Neural cell (in vitro differentiated cells): ENCODE measurements around the gene HAGHL. TPM values are rescaled to one million over a fixed set of nuclear protein-coding genes. Genes with fewer than 3 reads are reported as not detected.
A peak's percentile ranks its signal among the peaks of the same experiment; 100 is the strongest.

ENCODE experiments used
- H2AFZ ChIP-seq: fragments of 200-600, 300-800 bp; sonication (generic), shearing (Covaris generic); 2 replicates; pipeline ENCODE4 v1.6.0; 2014; ENCODE audit warnings: low read depth, mild to moderate bottlenecking, antibody characterized with exemption, low read length, moderate library complexity
- H3F3A ChIP-seq: fragments of 200-600 bp; shearing (Covaris generic); 2 replicates; pipeline ENCODE4 v1.6.1; 2016; ENCODE audit warnings: mild to moderate bottlenecking, moderate library complexity, mixed read lengths, antibody characterized with exemption, low read length; ENCODE audit not compliant: insufficient read depth, poor library complexity, severe bottlenecking
- H3K27ac ChIP-seq: fragments of 200-600, 300-800 bp; sonication (generic), shearing (Covaris generic); 2 replicates; pipeline ENCODE4 v1.5.1; 2014; ENCODE audit warnings: mild to moderate bottlenecking, low read length, moderate library complexity
- H3K27me3 ChIP-seq: fragments of 300-800, 200-600 bp; sonication (generic), shearing (Covaris generic); 2 replicates; pipeline ENCODE4 v1.6.0; 2014; ENCODE audit warnings: mild to moderate bottlenecking, low read depth, low read length, moderate library complexity; ENCODE audit not compliant: insufficient read depth
- H3K36me3 ChIP-seq: fragments of 300-800, 200-600 bp; sonication (generic), shearing (Covaris generic); 2 replicates; pipeline ENCODE4 v1.5.1; 2014; ENCODE audit warnings: mild to moderate bottlenecking, antibody characterized with exemption, low read length, moderate library complexity; ENCODE audit not compliant: insufficient read depth
- H3K4me2 ChIP-seq: fragments of 300-800, 200-600 bp; sonication (generic), shearing (Covaris generic); 2 replicates; pipeline ENCODE4 v1.6.0; 2014; ENCODE audit warnings: mild to moderate bottlenecking, low read length
- H3K4me3 ChIP-seq: fragments of 300-800, 200-600 bp; sonication (generic), shearing (Covaris generic); 2 replicates; pipeline ENCODE4 v1.5.1; 2014; ENCODE audit warnings: mild to moderate bottlenecking, low read length, moderate library complexity
- H3K79me2 ChIP-seq: fragments of 200-600 bp; shearing (Covaris generic); replicated peaks from 2 replicates; pipeline ENCODE4 v1.6.0; 2014; ENCODE audit warnings: mild to moderate bottlenecking, low read length, moderate library complexity; ENCODE audit not compliant: insufficient read depth
- H3K9ac ChIP-seq: fragments of 300-800, 200-600 bp; sonication (generic), shearing (Covaris generic); 2 replicates; pipeline ENCODE4 v1.6.1; 2016; ENCODE audit warnings: mild to moderate bottlenecking, low read length, mixed read lengths
- H3K9me2 ChIP-seq: fragments of 200-600 bp; shearing (Covaris generic); 2 replicates; pipeline ENCODE4 v1.6.1; 2016; ENCODE audit warnings: mild to moderate bottlenecking, low read length, mixed read lengths; ENCODE audit not compliant: insufficient read depth
- H3K9me3 ChIP-seq: fragments of 200-600, 300-800 bp; sonication (generic), shearing (Covaris generic); 2 replicates; pipeline ENCODE4 v1.6.1; 2016; ENCODE audit warnings: mild to moderate bottlenecking, mixed run types, low read length, moderate library complexity, mixed read lengths
- H4K20me1 ChIP-seq: fragments of 200-600 bp; shearing (Covaris generic); 2 replicates; pipeline ENCODE4 v1.6.1; 2016; ENCODE audit warnings: mild to moderate bottlenecking, mixed run types; ENCODE audit not compliant: insufficient read depth
- EP300 ChIP-seq: fragments of 450-650 bp; conservative IDR thresholded peaks from 2 replicates; pipeline ENCODE4 v1.6.1; 2014; ENCODE audit warnings: antibody characterized with exemption, mild to moderate bottlenecking, moderate library complexity; ENCODE audit not compliant: poor library complexity, severe bottlenecking
- EZH2 ChIP-seq: fragments of 200-600, 300-800 bp; shearing (Covaris generic), sonication (generic); IDR thresholded peaks from 2 replicates; pipeline ENCODE4 v1.6.1; 2014; ENCODE audit warnings: antibody characterized with exemption, low read length, borderline replicate concordance, mild to moderate bottlenecking; ENCODE audit not compliant: insufficient read depth, poor library complexity, severe bottlenecking
- MXI1 ChIP-seq: fragments of 450-650 bp; conservative IDR thresholded peaks from 2 replicates; pipeline ENCODE4 v1.6.1; 2014; ENCODE audit warnings: antibody characterized with exemption, mild to moderate bottlenecking; ENCODE audit not compliant: poor library complexity, severe bottlenecking
- POLR2AphosphoS5 ChIP-seq: IDR thresholded peaks from 2 replicates; pipeline ENCODE4 v1.6.1; 2012
- RAD21 ChIP-seq: fragments of 450-650 bp; conservative IDR thresholded peaks from 2 replicates; pipeline ENCODE4 v1.6.1; 2014; ENCODE audit warnings: antibody characterized with exemption, mild to moderate bottlenecking, moderate library complexity
- SMC3 ChIP-seq: fragments of 450-650 bp; conservative IDR thresholded peaks from 2 replicates; pipeline ENCODE4 v1.6.1; 2014; ENCODE audit warnings: antibody characterized with exemption, mild to moderate bottlenecking, moderate library complexity; ENCODE audit not compliant: poor library complexity
- TAF1 ChIP-seq: IDR thresholded peaks from 2 replicates; pipeline ENCODE4 v1.6.1; 2012; ENCODE audit warnings: low read depth
- polyA plus RNA-seq: library from polyadenylated mRNA; depleted of rRNA; stranded (reverse); fragments of >200 nt; gene quantifications from 2 replicates; pipeline ENCODE4 v1.2.3, GENCODE V29; 2014
- TF ChIP-seq, protein P1 (sequence below): IDR thresholded peaks from 2 replicates; pipeline ENCODE4 v1.6.1; 2012; ENCODE audit warnings: borderline replicate concordance
- TF ChIP-seq, protein P2 (sequence below): fragments of 450-650 bp; IDR thresholded peaks from 2 replicates; pipeline ENCODE4 v1.5.1; 2014; ENCODE audit warnings: antibody characterized with exemption, mild to moderate bottlenecking, moderate library complexity; ENCODE audit not compliant: poor library complexity, severe bottlenecking

The HAGHL gene
- polyA plus RNA-seq, 1 donor from 2014 or later: 28.3 TPM

DNA sequence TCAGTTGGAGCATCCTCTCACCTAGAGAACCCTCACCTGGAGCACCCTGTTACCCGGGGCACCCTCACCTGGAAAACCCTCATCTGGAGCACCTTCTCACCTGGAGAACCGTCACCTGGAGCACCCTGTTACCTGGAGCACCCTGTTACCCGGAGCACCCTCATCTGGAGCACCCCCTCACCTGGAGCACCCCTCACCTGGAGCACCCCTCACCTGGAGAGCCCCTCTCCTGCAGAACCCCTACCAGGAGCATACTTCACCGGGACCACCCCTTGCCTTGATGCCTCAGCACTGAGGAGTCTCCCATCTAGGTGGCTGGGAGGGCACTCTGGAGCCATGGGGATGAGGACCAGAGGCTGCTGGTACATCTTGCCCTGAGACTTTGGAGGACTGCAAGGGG lies 17.9 kb upstream of the HAGHL start:
- Histone ChIP-seq H3F3A (peaks cover 5% of the 10 kb centered on the region), H3K4me2 (peak overlapping the region; percentile 67), H3K36me3 (no peaks in the 10 kb centered on the region), H3K27ac (peak overlapping the region; percentile 99), H2AFZ (no peak overlapping the region), H3K9me3 (no peaks in the 10 kb centered on the region), H3K79me2 (peaks cover 22% of the 10 kb centered on the region), H4K20me1 (peaks cover 3% of the 10 kb centered on the region), H3K9ac (peak overlapping the region; percentile 94), H3K4me3 (peak overlapping the region; percentile 70), H3K27me3 (peaks cover 4% of the 10 kb centered on the region), H3K9me2 (no peaks in the 10 kb centered on the region)
- TF ChIP-seq EZH2 (no peak), MXI1 (no peak), RAD21 (no peak), EP300 (no peak), SMC3 (no peak), POLR2AphosphoS5 (no peak), TAF1 (no peak)
- TF ChIP-seq, protein P1, sequence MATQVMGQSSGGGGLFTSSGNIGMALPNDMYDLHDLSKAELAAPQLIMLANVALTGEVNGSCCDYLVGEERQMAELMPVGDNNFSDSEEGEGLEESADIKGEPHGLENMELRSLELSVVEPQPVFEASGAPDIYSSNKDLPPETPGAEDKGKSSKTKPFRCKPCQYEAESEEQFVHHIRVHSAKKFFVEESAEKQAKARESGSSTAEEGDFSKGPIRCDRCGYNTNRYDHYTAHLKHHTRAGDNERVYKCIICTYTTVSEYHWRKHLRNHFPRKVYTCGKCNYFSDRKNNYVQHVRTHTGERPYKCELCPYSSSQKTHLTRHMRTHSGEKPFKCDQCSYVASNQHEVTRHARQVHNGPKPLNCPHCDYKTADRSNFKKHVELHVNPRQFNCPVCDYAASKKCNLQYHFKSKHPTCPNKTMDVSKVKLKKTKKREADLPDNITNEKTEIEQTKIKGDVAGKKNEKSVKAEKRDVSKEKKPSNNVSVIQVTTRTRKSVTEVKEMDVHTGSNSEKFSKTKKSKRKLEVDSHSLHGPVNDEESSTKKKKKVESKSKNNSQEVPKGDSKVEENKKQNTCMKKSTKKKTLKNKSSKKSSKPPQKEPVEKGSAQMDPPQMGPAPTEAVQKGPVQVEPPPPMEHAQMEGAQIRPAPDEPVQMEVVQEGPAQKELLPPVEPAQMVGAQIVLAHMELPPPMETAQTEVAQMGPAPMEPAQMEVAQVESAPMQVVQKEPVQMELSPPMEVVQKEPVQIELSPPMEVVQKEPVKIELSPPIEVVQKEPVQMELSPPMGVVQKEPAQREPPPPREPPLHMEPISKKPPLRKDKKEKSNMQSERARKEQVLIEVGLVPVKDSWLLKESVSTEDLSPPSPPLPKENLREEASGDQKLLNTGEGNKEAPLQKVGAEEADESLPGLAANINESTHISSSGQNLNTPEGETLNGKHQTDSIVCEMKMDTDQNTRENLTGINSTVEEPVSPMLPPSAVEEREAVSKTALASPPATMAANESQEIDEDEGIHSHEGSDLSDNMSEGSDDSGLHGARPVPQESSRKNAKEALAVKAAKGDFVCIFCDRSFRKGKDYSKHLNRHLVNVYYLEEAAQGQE: no peak
- TF ChIP-seq, protein P2, sequence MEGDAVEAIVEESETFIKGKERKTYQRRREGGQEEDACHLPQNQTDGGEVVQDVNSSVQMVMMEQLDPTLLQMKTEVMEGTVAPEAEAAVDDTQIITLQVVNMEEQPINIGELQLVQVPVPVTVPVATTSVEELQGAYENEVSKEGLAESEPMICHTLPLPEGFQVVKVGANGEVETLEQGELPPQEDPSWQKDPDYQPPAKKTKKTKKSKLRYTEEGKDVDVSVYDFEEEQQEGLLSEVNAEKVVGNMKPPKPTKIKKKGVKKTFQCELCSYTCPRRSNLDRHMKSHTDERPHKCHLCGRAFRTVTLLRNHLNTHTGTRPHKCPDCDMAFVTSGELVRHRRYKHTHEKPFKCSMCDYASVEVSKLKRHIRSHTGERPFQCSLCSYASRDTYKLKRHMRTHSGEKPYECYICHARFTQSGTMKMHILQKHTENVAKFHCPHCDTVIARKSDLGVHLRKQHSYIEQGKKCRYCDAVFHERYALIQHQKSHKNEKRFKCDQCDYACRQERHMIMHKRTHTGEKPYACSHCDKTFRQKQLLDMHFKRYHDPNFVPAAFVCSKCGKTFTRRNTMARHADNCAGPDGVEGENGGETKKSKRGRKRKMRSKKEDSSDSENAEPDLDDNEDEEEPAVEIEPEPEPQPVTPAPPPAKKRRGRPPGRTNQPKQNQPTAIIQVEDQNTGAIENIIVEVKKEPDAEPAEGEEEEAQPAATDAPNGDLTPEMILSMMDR: no peak

DNA sequence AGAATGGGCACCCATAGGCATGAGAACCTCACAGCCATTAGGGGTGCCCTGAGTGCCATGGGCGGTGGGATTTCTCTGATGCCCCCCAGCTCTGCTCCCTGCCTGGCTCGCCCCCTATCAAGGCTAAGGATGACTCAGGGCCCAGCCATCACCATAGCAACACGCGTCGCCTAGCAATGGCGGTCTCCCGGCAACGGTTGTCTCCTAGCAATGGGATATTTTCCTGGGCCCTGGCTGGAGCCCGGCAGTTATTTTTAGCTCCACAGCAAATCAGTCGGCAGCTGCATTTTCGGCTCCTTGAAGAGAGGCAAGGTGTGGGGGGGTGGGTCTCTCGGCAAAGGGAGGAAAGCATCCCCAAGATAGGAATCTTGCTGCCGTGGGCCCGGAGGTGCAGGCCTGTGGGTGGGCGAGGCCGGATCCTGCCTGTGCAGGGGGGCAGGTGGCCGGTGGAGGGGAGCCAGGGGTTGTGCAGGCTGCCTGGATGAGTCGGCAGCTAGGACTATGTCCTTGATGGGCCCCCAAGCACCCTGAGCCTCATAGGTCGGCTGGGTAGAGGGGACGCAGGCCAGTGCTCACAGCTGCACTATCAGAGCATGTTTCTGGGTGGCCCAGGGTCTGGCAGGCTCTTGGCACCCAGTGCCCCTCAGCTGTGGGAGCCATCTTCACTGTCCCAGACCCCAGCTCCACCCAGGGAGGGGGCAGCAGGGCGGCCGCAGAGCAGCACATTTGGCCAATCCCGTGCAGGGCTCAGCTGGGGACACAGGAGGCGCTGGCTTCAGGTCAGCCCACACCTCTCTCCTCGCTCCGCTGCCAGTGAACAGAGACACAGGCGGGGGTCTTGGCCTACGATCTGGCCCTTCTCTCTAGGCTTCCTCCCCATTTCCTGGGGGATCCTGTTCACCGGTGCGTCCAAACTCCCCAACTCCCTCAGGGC lies 17.1 kb upstream of the HAGHL start:
- peaks cover 5% of the 10 kb centered on the region for H3F3A ChIP-seq
- no peaks in the 10 kb centered on the region for H3K36me3 ChIP-seq
- no peaks in the 10 kb centered on the region for H3K9me3 ChIP-seq
- peak overlapping the region; percentile 94 for H3K9ac ChIP-seq
- H3K4me3 ChIP-seq: peak overlapping the region; percentile 70
- no peaks in the 10 kb centered on the region for H3K9me2 ChIP-seq
- no peaks in the 10 kb centered on the region for H3K27me3 ChIP-seq
- H2AFZ ChIP-seq: no peak overlapping the region
- peak overlapping the region; percentile 99 for H3K27ac ChIP-seq
- no peaks in the 10 kb centered on the region for H4K20me1 ChIP-seq
- H3K79me2 ChIP-seq: peaks cover 14% of the 10 kb centered on the region
- TF ChIP-seq EP300 (peak; percentile 91), SMC3 (peak; percentile 49), POLR2AphosphoS5 (peak; percentile 81), RAD21 (peak; percentile 35), TAF1 (peak; percentile 66), MXI1 (peak; percentile 99), EZH2 (no peak)
- TF ChIP-seq, protein P1: peak; percentile 96
- TF ChIP-seq, protein P2: peak; percentile 17
- peak overlapping the region; percentile 75 for H3K4me2 ChIP-seq
